OCI-LY1 (cell line): ENCODE data around the gene KCTD19.

Experiments used
- EZH2 ChIP-seq: fragments of 200-600 bp; sonication (generic), shearing (Covaris generic); IDR thresholded peaks from 2 replicates; pipeline ENCODE4 v1.8.0; 2017; ENCODE audit warnings: borderline replicate concordance, mixed run types, mild to moderate bottlenecking, antibody characterized with exemption, low read length, moderate library complexity, mixed read lengths
- TF ChIP-seq, protein P1 (sequence below): fragments of 200-600 bp; sonication (generic), shearing (Covaris generic); IDR thresholded peaks from 2 replicates; pipeline ENCODE4 v1.5.1; 2017; ENCODE audit warnings: mild to moderate bottlenecking, antibody characterized with exemption, low read length, moderate library complexity, mixed read lengths

DNA sequence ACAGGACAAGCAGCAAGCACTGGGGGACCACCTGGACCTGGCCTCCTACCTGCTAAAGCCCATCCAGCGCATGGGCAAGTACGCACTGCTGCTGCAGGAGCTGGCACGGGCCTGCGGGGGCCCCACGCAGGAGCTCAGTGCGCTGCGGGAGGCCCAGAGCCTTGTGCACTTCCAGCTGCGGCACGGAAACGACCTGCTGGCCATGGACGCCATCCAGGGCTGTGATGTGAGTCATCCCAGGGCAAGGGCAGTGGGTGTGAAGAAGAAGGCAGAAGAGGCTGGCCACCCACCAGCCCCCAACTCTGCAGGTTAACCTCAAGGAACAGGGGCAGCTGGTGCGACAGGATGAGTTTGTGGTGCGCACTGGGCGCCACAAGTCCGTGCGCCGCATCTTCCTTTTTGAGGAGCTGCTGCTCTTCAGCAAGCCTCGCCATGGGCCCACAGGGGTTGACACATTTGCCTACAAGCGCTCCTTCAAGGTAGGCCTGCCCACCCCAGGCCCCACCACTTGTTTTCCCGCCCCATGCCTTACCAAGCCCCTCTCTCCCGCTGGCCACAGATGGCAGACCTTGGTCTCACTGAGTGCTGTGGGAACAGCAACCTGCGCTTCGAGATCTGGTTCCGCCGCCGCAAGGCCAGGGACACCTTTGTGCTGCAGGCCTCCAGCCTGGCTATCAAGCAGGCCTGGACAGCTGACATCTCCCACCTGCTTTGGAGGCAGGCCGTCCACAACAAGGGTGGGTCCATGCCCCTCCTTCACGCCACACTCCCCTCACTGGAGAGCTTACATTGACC, 39.9 kb downstream of the KCTD19 start:
- TF ChIP-seq, protein P1, sequence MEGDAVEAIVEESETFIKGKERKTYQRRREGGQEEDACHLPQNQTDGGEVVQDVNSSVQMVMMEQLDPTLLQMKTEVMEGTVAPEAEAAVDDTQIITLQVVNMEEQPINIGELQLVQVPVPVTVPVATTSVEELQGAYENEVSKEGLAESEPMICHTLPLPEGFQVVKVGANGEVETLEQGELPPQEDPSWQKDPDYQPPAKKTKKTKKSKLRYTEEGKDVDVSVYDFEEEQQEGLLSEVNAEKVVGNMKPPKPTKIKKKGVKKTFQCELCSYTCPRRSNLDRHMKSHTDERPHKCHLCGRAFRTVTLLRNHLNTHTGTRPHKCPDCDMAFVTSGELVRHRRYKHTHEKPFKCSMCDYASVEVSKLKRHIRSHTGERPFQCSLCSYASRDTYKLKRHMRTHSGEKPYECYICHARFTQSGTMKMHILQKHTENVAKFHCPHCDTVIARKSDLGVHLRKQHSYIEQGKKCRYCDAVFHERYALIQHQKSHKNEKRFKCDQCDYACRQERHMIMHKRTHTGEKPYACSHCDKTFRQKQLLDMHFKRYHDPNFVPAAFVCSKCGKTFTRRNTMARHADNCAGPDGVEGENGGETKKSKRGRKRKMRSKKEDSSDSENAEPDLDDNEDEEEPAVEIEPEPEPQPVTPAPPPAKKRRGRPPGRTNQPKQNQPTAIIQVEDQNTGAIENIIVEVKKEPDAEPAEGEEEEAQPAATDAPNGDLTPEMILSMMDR: no peak
- no peak for TF ChIP-seq EZH2
